Measurements from ENCODE around the gene BTG4.

BTG4 gene

DNA sequence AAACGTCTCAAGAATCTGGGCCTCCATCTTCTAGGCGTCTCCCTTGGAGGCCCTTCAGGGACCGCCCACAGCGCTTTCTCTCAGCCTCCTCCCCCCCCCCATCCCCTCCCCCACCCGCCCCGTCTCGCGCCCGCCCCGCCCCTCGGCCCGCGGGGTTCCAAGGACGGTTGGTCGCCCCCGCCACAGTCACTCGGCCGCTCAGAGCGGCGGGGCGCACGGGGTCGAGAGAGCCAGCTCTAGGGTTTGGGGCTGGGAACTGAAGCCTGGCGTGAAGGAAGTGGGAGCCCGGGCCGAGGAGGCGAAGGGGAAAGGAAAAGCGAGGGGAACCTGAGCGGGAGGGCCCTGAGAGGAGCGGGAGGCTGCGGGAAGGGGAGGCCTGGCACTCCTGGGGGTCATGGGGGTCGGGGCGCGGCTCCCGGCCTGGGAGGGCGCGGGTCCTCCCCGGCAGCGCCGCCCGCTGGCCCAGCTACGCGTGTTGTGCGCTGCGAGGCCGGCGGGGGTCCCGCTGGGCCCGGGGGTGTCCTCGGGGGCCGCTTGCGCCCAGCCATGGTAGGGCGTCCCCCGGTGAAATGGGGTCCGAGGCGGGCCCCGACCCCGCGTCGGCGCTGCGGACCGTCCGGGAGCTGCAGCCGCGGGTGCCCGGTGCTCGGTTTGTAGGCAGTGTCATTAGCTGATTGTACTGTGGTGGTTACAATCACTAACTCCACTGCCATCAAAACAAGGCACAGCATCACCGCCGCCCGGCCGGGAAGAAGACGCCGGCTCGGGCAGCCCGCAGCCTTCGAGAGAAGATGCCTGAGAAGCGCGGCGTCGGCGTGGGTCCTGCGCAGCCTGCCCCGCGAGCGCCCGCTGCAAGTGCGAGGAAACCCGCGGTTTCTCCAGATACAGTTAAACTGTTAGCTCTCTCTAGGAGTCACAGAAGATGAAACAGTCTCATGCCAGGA, at the start of gene BTG4:
Gene BTG4 (minus strand): TSS at position 91 of the 944 bp plus-strand sequence. CDS start 13,610 bp downstream, outside the sequence.
- no peak for FAIRE-seq
- no peak for DNase-seq (ENCODE audit: low spot score)

DNA sequence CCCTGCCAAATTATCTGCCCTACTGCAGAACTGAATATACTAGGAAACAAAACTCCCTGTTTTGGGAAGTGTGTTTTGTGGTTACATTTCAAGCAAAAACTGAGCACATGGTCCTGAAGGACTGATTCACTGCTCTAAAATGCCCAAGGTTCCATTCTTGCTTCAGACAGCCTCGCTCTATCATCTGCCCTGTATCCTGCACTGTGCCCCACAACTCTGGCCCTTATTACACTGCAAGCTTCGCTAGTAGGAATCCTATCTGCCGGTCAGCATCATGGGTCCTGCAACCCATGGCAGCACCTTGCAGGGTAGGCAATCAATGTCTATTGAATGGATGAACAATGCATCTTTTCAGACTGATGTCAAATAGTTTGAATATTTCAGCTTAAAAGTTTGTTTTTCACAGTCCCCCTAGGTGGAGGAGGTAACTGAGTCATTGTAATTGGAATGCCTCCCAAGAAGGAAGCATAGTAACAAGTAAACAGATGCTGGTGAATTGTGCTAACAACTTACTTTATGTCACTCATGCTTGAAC, 49.7 kb upstream of the BTG4 start:
- DNase-seq (ENCODE audit: low spot score) (peak; percentile 70), FAIRE-seq (peak; percentile 98)

DNA sequence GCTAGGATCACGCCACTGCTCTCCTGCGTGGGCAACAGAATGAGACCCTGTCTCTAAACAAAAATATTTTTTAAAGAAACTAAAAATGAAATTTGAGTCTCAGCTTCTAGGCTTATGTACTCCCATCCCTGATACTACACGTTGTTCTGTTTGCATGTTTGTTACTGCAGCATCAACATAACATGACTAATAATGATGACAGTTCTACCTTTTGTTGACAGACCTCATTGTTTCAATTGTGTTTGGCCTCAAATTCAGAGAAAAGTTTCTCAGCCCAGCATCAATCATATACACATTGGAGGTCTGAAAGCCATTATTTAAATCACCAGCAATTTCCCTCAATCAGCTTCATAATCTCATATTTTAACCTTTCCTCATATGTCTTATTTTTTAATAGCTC, 49.1 kb upstream of the BTG4 start:
- DNase-seq (ENCODE audit: low spot score) (no peak), FAIRE-seq (peak; percentile 63)

- no peak for FAIRE-seq
Measured at GRCh38 chr11:111560800-111561199, 48.6 kb upstream of the BTG4 start.

GRCh38 chr11:111559800-111560464, 47.7 kb upstream of the BTG4 start:
- peak; percentile 87 for FAIRE-seq
- DNase-seq (ENCODE audit: low spot score) = no peak

More at GRCh38 chr11:111560800-111561199, 48.6 kb upstream of the BTG4 start:
- DNase-seq (ENCODE audit: low spot score) = no peak

- peak; percentile 60 for DNase-seq (ENCODE audit: low spot score)
- FAIRE-seq = peak; percentile 58
Measured at GRCh38 chr11:111557425-111558111, 45.4 kb upstream of the BTG4 start.

DNA sequence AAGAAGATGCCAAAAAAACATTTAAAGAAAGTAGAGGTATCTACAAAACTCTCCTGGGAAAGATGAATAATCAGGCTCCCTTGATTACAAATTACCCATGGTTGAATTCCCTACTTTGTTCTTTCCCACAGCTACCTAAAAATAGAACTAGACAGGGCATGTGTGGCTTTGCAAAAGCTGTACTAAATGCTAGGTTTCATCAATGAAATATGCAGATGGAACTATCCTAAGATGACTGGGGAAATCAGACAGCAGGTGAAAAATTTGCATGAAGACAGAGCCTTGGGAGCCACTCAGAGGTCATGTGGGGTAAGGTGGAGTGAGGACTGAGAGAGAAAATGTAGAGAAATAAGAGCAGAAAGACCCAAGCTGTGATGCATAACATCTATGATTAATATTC, 43.1 kb upstream of the BTG4 start:
- DNase-seq (ENCODE audit: low spot score) = no peak
- FAIRE-seq = no peak

DNA sequence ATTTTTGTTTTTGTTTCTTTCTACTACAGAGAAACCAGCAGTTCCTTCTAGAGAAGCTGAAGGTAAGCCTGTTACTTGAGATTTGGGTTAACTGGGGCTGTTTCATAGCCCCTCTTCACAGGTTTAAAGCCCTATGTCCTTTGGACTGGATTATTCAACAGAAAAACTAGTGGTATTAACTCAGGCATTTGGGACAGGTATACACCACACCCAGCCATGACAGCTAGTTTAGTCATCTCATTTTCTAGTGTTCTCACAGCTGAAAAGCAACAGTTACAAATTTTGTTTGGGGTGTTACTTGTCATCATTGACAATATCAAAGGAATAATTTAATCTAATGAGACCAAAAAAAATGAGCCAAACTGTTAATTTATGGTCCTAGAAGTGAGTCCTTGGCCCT, 42.3 kb upstream of the BTG4 start:
- FAIRE-seq (no peak), DNase-seq (ENCODE audit: low spot score) (no peak)

- DNase-seq (ENCODE audit: low spot score) = no peak
Measured at GRCh38 chr11:111550258-111550657, 38.1 kb upstream of the BTG4 start.

GRCh38 chr11:111549869-111550203, 37.6 kb upstream of the BTG4 start:
- DNase-seq (ENCODE audit: low spot score) (no peak), FAIRE-seq (no peak)

More at GRCh38 chr11:111550258-111550657, 38.1 kb upstream of the BTG4 start:
- FAIRE-seq = no peak

DNA sequence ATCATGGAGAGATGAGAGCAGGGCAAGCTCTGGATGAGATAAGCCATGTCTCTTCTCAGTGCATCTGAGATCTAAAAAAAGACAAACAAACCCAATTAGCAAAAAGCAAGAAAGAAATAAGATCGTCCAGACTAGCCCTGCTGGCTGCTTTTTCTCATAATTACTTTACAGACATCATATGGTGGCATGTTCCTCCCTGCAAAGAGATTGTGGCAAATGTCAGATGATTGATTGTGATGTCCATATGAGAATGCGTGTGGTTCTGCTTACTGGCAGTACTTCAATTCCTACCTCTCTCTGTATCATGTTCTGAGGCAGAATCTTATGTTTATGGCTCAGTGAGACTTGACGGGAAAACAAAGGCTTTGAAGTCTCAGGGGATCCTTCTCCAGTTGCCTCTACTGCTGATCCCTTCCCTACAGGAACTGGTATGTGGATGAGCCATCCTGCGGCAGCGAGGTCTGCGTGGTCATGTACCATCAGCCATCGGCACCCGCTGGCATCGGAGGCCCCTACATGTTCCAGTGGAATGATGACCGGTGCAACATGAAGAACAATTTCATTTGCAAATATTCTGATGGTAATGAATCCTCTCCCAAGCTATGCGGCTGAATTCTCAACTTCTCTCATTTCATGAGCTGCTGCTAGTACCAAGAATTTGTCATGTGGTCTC, 37.1 kb upstream of the BTG4 start:
- no peak for DNase-seq (ENCODE audit: low spot score)

DNA sequence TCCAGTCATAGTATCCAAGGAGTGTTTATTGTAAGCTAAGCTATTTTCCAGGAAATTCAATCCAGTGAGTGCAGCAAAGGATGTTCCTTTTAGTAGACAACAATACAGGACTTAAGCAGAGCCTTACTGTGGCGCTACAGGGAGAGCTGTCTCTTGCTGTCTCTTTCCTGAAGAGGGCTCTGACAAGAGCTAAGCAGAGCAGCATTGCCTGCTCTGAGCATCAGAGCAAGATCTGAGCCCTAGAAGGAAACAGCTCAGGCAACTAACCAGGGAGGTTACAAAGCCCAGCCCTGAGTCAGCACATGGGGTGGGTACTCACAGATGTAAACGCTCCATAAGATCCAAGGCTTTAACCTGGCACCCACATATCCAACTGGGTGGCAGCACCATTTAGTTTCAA, 36.3 kb upstream of the BTG4 start:
- no peak for DNase-seq (ENCODE audit: low spot score)
- FAIRE-seq = no peak

More for the DNA sequence above, 37.1 kb upstream of the BTG4 start:
- FAIRE-seq = no peak

- FAIRE-seq = no peak
Measured at GRCh38 chr11:111542606-111543275, 30.6 kb upstream of the BTG4 start.

DNA sequence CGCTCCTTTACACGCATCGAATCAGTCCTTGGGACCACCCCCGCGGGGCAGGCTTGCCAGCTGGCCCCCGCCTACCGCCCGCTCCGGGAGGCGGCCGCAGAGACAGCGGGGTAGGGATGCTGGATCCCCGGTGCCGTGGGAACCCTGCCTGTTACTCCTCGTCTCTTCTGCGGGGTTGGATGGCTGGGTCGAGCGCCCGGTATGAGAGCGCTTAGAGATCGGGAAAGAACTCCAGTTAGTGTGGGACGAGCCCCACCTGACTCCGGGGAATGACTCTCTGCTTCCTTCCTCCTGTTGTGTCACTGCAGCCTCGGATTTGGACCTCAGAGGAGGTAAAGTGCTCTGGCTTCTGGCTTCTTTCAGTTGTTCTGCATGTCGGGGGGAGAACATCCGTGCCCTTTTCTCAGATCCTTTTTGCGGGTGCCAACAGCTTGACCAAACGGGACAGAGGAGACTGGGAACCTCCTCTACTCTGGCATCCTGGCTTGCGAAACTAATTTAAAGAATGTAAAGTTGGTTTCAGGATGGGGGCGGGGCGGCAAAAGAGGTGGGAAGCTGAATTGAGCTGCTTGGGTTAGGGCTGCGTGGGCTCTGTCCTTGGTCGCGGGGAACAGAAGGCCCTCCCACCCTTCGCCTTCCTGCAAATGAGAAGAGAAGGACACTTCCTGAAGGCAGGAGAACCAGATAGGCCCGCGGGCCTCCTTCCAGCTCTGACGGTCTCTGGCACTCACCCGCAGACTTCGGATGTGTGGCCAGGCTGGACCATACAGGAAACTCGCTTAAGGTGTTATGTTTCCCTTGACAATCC, 29.3 kb upstream of the BTG4 start:
- peak; percentile 77 for DNase-seq (ENCODE audit: low spot score)
- peak; percentile 82 for FAIRE-seq

More at GRCh38 chr11:111542606-111543275, 30.6 kb upstream of the BTG4 start:
- DNase-seq (ENCODE audit: low spot score) = no peak

DNA sequence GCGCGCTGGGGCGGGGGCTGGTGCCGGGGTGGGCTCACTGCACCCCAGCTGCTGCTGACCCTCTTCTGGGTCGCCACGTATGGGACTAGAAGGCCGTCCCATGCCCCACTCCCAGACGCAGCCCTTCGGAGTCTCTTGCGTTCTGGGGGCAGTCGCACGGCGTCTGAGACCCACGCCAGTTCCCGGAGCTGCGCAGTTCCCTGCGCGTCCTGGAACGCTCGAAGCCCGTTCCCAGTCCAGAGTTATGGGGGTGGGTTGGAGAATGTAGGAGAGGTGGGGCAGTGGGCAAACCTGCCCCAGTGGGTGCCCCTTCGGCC, 28.7 kb upstream of the BTG4 start:
- no peak for DNase-seq (ENCODE audit: low spot score)
- FAIRE-seq = no peak

DNA sequence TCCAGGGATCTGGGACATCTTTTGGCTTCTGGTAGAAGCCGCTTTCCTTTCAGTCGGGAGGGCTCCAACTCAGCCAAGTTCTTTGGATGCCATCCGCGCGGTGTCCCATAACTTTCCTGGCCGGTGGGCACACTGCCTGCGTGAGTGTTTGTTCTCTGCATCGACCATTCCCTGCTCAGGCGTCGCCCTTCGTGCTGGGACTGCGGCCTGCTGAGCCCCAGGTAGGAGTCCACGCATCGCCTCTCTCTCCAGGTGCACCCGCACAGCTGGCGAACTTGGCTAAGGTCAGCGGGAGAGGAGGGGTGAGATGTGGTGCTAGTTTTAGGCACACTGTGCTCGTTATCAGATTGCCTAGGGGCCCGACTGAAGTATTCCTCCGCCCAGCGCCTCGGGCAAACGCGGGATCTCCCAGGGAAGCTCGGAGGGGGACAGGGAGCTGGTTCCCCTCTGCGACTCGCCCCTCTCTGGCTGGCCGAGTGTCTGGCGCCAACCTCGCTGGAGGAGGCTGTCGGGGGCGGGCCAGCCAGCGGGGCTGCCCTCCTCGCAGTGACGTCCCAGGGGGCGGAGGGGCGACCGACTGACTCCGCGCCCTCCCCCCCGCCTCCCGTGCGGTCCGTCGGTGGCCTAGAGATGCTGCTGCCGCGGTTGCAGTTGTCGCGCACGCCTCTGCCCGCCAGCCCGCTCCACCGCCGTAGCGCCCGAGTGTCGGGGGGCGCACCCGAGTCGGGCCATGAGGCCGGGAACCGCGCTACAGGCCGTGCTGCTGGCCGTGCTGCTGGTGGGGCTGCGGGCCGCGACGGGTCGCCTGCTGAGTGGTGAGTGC, 28.1 kb upstream of the BTG4 start, which contains the start of gene LAYN:
Gene LAYN (plus strand): TSS at position 607 of the 823 bp plus-strand sequence. CDS start 124 bp downstream, at position 731.
- FAIRE-seq = peak; percentile 98
- peak; percentile 94 for DNase-seq (ENCODE audit: low spot score)

DNA sequence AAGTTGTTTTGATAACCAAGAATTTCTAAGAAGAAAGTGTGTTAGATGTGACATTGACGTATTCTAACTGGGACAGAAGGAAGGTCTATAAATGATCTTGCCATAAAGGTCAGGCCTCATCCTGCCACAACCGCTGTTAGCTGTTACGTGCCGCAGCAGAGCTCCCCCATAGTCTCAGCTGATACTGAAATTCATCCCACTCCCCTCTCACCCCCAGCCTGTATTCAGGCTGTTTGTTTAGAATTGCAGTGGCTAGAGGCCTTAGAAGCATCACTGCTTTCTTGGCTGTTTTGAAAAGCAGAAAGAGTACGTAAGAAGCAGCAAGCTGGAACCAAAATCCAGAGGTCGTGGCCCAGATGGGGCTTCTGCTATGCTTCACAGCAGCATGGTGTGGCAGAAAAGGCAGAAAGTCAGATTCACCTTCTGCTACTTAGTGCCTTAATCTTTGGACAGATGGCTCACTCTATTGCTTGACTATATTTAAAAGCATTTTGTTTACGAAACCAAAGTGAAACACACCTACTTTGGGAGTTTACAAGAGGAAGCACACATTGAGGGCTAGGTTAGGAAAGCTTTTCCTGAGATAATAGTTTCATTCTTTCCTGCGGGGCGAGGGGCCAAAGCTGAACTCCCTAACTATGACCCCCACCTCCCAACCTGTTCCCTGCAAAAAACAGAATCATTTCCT, 27.4 kb upstream of the BTG4 start:
- FAIRE-seq = no peak

More for the DNA sequence above, 27.4 kb upstream of the BTG4 start:
- no peak for DNase-seq (ENCODE audit: low spot score)

Data from urothelium cell line (cell line).